GM19328 (cell line): ENCODE data around the gene SREBF1.
"Not testable (repeated sequence)": the region's sequence is repeated elsewhere in the genome, so short reads cannot be mapped to it uniquely, and the experiment has no call there.

ENCODE experiments used
- ATAC-seq: cut with Tn5 transposase; IDR thresholded peaks from one replicate; pipeline ENCODE4 v1.9.1; 2021; ENCODE audit warnings: mild to moderate bottlenecking, moderate library complexity; ENCODE audit not compliant: unreplicated experiment

The SREBF1 gene

DNA sequence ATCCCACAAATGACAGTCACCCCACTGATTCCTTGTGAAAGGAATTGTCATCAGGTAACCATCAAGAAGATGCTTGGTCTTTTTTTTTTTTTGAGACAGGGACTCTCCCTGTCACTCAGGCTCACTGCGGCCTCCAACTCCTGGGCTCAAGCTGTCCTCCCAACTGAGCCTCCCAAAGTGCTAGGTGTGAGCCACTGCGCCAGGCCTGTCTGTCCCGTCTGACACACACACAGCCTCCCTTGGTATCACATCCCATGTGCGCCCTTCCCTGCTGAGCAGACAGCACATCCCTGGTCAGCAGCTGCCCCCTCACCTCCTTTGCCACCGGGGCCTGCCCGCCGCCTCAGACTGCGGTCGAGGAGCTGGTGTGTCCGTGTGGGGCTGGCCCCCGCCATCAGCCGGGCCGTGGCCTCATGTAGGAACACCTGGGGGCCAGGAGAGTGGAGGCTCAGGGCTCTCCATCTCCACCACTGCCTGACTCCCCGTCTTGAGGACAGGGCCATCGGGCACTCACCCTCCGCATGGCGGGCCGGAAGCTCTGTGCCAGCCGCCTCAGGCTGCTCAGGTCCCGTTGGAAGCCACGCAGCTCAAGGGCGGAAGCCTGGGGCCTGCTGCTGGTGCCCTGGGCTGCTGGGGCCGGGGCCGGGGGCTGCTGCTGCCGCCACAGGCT lies 23.6 kb downstream of the SREBF1 start:
- no peak for ATAC-seq

DNA sequence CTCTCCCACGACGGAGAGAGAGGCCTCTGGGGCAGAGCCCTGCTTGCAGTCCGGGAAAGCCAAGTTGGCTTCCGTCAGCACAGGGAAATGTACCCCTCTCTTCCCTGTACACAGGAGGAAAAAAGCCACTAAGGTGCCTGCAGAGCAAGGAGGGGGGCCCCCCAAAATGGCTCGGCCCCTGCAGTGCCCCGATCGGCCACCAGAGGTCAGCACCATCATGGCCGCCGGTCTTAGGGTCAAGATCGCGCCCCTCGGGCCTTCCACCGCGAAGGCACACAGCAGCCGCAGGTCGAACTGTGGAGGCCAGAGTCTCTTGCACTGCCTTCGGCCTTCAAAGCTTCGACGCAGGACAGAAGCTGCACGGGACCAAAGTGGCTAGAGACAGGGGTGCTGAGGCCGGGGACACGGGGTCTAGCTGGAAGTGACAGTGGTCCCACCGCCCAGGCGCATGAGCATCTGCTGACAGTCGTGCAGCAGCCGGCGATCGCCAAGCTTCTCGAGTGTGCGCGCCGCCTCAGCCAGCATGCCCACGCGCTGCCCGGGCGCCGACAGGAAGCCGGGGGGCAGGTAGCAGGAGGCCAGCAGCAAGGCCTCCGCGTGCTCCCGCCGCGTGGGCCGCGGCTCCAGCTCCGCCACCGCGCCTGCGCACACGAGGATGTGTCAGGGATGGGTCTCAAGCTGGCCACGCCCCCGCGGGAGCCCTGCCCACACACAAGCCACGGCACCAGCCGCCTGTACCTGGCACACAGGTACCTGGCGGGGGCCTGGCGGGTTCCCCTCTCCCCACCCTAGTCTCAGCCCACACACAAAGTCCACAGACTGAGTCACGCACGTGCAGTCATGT lies 24.4 kb downstream of the SREBF1 start:
- no peak for ATAC-seq

- no peak for ATAC-seq
Observed at GRCh38 chr17:17811381-17812210, 25.2 kb downstream of the SREBF1 start.

DNA sequence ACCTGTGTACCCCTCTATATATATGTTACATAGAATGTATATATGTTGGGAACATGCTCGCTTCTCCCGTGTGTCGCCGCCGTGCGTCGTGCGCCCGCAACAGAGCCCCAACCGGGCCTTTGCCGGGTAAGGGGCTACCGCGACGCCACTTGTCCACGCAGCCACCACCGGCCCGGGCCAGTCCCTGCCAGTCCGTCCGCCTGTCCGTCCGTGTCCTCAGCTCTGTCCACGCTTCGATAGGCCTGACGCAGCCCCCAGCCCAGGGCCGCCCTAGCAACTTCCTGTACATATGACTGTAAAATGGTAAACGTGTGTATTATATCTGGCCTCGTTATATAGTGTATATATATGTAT lies 25.9 kb downstream of the SREBF1 start:
- no peak for ATAC-seq

- no peak for ATAC-seq
Observed at GRCh38 chr17:17810084-17810894, 26.5 kb downstream of the SREBF1 start.

DNA sequence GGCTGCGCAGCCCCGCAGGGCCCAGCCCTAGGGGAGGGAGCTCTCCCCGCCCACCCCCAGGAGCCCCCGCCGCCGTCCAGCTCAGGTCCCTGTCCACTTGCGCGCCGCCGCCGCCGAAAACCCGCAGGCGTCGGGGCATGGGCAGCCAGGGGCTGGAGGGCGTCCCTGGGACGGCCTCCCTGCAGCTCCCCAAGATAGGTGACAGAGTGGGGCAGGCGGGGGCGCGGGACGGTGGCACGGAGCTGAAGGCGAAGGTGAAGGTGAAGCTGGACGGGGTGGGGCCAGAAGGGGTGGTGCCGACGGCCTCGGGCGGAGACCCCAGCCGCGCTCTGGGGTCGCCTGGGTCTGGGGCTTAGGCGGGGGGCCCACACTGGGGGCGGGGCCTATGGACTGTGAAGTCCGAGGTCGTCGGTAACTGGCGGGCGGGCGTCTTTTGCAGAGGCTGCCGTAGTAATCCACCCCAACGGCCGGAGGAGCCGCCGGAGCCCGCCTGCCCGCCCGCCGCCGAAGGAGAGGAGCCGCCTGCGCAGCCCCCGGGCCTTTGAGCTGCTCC lies 27.2 kb downstream of the SREBF1 start:
- ATAC-seq: no peak

DNA sequence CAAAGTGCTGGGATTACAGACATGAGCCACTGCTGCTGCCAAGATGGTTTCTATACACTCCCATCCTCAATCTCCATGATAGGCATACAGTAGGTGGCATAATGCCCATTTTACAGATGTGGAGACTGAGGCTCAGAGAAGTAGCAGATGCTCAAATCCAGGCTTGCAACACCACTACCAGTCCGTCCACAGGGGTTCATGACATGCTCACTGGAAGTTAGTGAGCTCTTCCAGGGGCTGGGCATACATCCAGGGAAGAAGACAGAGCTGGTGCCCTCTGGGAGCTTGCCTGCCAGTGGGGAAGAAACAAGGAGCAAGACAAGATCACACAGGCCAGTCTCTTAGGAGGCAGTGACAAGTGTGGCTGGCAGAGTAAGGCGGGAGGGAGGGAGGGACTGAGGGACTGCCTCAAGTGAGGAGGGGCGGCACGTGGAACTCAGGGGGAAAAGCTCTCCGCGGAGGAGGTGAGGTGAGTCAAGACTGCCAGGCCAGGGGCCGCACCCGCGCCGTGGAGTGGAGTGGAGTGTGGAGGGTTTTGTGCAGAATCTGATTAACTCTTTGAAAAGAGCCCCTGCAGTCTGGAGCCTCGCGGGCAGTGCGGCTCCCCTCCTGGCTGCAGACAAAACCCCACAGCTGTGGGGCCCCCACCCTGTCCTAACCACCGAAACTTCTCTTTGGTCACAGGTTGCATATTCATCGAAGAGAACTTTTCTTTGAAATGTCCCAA lies 27.9 kb downstream of the SREBF1 start:
- no peak for ATAC-seq

GRCh38 chr17:17808200-17808599 lies 28.6 kb downstream of the SREBF1 start:
- ATAC-seq: not testable (repeated sequence)

DNA sequence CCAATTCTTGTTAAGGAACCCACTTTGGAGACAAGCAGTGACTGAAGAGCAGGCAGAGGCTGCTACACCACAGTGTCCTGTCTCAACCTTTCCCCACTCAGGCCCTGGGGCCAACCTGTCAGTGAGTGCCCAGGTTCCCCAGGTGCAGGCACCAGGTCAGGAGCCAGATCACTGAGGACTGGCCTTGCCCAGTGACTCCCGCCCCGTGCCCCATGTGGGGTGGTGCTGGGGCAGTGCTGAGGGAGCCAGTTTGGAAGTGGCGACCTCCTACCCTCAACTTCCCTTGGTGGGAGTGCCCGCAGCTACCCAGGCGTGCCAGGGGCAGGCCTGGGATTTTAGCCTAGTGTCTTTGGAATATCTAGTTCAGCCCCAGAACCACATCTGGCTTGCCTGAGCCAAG lies 29.3 kb downstream of the SREBF1 start:
- no peak for ATAC-seq

GRCh38 chr17:17806611-17807274 lies 30.0 kb downstream of the SREBF1 start:
- no peak for ATAC-seq

DNA sequence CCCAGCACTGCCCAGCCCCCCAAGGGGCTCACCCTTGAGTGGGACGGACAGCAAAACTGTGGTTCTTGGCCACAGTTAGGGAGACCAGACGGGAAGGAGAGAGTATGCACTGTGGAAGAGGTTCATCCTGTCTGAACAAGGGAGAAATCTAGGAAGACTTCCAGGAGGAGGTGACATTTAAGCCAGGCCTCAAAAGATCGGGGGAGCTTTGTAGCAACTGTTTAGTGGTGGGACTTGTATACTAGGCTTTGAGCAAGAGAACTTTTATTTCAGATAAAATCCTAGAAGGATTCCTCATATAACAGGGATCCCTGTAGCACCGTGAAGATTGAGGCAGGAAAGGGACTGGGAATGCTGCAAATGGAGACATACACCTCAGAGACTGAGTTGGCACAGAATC lies 30.8 kb downstream of the SREBF1 start:
- no peak for ATAC-seq

DNA sequence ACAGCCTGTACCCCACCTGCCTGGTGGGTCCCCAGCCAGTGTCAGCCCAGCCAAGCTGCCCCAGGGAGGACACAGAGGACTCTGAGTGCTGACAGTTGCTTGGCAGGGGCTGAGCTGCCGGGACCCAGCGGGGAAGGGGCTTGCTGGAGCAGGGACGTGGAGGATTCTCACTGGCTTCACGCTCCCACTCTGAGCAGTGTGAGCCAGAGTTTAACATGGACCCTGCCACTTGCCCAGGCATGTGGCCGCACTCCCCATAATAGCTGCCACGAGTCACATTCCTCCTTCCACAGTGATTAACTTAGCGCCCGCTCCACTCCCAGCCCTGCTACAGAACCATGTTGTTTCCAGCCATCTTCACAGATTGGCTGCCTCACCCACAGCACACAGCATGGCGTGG lies 31.2 kb downstream of the SREBF1 start:
- ATAC-seq: no peak

DNA sequence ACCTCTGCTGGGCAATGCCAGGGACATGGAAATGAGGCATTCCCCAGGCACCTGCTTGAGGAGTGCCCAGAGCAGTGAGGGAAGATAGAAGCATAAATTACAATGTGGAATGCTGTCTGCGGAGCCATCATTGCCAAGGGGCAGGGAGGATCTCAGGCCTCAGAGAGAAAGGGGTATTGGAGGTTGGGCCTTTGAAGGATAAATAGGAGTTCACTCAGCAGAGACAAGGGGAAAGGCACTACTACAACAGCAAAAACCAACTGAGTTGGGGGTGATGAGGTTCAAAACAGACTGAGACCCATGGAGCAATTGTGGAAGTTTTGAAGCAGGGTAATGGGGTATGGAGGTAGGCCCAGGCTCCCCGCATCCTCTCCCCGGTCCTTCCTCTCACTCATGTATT lies 32.8 kb downstream of the SREBF1 start:
- ATAC-seq: no peak

DNA sequence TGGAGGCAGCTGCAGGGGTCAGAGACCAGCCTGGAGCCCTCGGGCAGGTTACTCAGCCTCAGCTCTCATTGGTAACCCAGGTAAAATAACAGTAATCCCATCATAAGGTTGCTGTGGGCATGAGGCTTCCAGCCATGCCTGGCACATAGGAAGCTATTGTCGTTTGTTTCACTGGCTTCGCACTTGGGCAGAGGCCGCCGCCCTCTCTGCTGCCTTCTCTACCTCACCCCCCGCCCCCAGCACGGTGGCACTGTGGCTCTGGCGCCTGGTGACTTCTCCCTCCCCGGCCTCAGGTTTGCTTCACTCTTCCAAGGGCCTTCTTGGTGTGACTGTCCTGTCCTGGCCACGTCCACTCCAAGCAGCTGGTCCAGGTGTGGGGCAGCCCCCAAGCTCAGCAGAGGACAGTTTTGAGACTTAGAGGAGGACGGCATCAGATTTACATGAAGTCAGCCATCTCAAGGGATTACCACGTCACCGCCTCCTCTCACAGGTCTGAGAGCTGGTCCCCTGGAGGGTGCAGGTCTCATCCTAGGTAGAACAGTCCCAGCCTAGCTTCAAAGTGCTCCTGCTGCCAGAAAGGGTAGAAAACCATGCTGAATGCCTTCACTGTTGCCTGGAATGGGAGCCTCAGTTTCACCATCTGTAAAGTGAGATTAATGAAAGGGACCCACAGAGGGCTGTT lies 34.8 kb downstream of the SREBF1 start:
- ATAC-seq: no peak

DNA sequence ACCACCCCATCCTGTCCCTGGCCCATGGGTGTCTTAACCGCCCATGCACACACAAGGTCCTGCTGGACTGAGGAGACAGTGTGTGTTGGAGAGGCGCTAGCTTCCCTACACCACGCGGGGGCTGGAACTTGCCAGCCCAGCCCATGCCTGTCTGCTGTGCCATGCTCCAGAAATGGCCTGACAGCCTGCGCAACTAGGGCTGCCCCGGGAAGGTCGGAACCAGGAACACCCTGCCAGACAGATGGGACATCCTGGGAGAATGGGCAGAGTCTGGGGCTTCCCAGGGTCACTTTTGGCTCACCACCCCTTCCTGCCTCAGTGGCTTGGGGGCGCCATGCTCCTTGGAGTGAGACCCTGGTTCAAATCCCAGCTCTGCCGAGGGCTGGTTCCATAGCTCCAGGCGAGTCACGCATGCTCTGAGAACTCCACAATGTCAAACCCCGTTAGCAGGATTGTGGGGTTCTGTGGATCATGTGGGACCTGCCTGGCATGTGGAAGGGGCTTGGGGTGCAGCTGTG lies 36.2 kb downstream of the SREBF1 start:
- ATAC-seq: no peak

- no peak for ATAC-seq
Observed at GRCh38 chr17:17798573-17799255, 38.1 kb downstream of the SREBF1 start.

GRCh38 chr17:17798010-17798556 lies 38.7 kb downstream of the SREBF1 start:
- no peak for ATAC-seq
